ENCODE data around the gene OR2A14. TPM values are rescaled to one million over a fixed set of nuclear protein-coding genes. Genes with fewer than 3 reads are reported as not detected.

OR2A14 gene
- total and polyA plus RNA-seq, 2 donors (not counting 1 experiment from before 2014, with no cell fraction given), result not detected

DNA sequence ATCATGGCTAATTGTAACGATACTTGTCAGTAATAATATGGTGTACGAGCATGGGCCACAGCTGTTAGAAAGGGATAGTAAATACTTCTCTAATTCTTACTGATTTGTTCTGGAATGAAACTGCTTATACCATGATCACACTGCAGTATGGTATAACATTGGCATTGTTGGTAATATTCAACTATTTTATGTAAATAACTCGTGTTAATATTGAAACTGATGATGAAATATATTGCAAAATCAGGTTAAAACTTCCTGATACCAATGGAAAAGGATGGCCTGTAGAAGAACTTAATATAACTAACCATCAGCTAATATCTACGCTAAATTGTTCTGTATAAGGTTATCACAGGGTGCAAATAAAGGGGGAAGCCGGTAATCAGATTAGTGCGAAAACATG, 10.3 kb downstream of the OR2A14 start:
- intact Hi-C loops (cut with micrococcal nuclease), result no loop called here
- CTCF ChIA-PET, result no interaction called here

DNA sequence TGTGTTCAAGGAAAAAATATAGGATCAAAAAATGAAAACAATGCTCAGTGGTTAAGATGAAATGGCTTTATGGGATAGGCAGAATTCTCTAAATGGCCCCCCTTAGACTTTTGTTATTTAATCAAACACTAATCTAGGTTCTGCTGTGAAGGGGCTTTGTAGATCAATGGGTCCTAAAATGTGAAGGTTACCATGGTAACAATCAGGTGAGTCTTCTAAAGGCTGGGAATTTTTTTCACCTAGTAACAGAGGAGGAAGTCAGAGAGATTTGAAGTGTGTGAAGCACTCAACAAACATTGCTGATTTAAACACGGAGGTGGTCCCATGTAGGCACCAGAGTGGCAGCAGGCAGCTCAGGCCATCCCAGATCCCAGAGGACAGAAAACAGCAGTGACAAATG, 11.1 kb downstream of the OR2A14 start:
- Histone ChIP-seq H3K4me1 (ENCODE audit: control insufficient read depth in 2 of 2, insufficient read depth in 2 of 2, low read length in 2 of 2) (no peaks in the 10 kb centered on the region), H3K4me2 (replicated peaks; ENCODE audit: low read depth, low read length, poor library complexity, severe bottlenecking) (no peak overlapping the region), H2AFZ (ENCODE audit: insufficient read depth, low read depth, low read length, poor library complexity, severe bottlenecking) (no peak overlapping the region), H3K4me3 (ENCODE audit: control extremely low read depth in 1 of 5, extremely low read depth in 1 of 5, insufficient read depth in 1 of 5, low read depth in 2 of 5, low read length in 4 of 5) (no peak overlapping the region), H3K9me3 (ENCODE audit: control extremely low read depth in 1 of 3, control insufficient read depth in 2 of 3, insufficient read depth in 1 of 3, low read length in 2 of 3) (no peaks in the 10 kb centered on the region), H3K27me3 (replicated peaks in 1 of 4; ENCODE audit: control extremely low read depth in 1 of 4, control insufficient read depth in 3 of 4, insufficient read depth in 4 of 4, low read length in 3 of 4) (peaks cover 0 to 2% (median 0%) of the 10 kb centered on the region in 4 experiments), H3K27ac (ENCODE audit: low read length in 2 of 2) (no peak overlapping the region), H3K9ac (ENCODE audit: low read length) (no peak overlapping the region), H3K79me2 (ENCODE audit: control insufficient read depth, insufficient read depth, low read length) (no peaks in the 10 kb centered on the region), H4K20me1 (ENCODE audit: control insufficient read depth, insufficient read depth, low read length, poor library complexity, severe bottlenecking) (no peaks in the 10 kb centered on the region), H3K36me3 (replicated peaks in 1 of 2; ENCODE audit: control extremely low read depth in 1 of 2, control insufficient read depth in 1 of 2, extremely low read depth in 1 of 2, insufficient read depth in 2 of 2, low read length in 1 of 2) (no peaks in the 10 kb centered on the region)
- no peaks in the 10 kb centered on the region for H3K9me3 Mint-ChIP-seq (ENCODE audit: insufficient read depth)
- H3K4me1 Mint-ChIP-seq, result no peaks in the 10 kb centered on the region
- H3K27me3 Mint-ChIP-seq, result peaks cover 10% of the 10 kb centered on the region
- no peak overlapping the region for H3K4me3 Mint-ChIP-seq
- CTCF ChIA-PET, result no interaction called here
- POLR2A ChIA-PET, result no interaction called here
- no peak overlapping the region for H3K27ac Mint-ChIP-seq
- ATAC-seq (ENCODE audit: low read depth) (no peak), DNase-seq (no peak)
- intact Hi-C loops (cut with micrococcal nuclease), result no loop called here
- 100% methylated on average over 1 of the region's 1 CpG for WGBS (ENCODE audit: insufficient coverage)
- TF ChIP-seq EZH2 (IDR thresholded peaks at IDR 0.05; ENCODE audit: borderline replicate concordance, insufficient read depth, low read depth, low read length, poor library complexity, severe bottlenecking), result no peak
- TF ChIP-seq, protein P1, sequence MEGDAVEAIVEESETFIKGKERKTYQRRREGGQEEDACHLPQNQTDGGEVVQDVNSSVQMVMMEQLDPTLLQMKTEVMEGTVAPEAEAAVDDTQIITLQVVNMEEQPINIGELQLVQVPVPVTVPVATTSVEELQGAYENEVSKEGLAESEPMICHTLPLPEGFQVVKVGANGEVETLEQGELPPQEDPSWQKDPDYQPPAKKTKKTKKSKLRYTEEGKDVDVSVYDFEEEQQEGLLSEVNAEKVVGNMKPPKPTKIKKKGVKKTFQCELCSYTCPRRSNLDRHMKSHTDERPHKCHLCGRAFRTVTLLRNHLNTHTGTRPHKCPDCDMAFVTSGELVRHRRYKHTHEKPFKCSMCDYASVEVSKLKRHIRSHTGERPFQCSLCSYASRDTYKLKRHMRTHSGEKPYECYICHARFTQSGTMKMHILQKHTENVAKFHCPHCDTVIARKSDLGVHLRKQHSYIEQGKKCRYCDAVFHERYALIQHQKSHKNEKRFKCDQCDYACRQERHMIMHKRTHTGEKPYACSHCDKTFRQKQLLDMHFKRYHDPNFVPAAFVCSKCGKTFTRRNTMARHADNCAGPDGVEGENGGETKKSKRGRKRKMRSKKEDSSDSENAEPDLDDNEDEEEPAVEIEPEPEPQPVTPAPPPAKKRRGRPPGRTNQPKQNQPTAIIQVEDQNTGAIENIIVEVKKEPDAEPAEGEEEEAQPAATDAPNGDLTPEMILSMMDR (IDR thresholded peaks at IDR 0.05), result no peak

More for the DNA sequence above, 10.3 kb downstream of the OR2A14 start:
- no peaks in the 10 kb centered on the region for H3K9me3 Mint-ChIP-seq (ENCODE audit: insufficient read depth)
- POLR2A ChIA-PET, result no interaction called here
- Histone ChIP-seq H3K9ac (ENCODE audit: low read length) (no peak overlapping the region), H4K20me1 (ENCODE audit: control insufficient read depth, insufficient read depth, low read length, poor library complexity, severe bottlenecking) (no peaks in the 10 kb centered on the region), H2AFZ (ENCODE audit: insufficient read depth, low read depth, low read length, poor library complexity, severe bottlenecking) (no peak overlapping the region), H3K4me3 (ENCODE audit: control extremely low read depth in 1 of 5, extremely low read depth in 1 of 5, insufficient read depth in 1 of 5, low read depth in 2 of 5, low read length in 4 of 5) (no peak overlapping the region), H3K79me2 (ENCODE audit: control insufficient read depth, insufficient read depth, low read length) (no peaks in the 10 kb centered on the region), H3K4me1 (ENCODE audit: control insufficient read depth in 2 of 2, insufficient read depth in 2 of 2, low read length in 2 of 2) (no peaks in the 10 kb centered on the region), H3K4me2 (replicated peaks; ENCODE audit: low read depth, low read length, poor library complexity, severe bottlenecking) (no peak overlapping the region), H3K9me3 (ENCODE audit: control extremely low read depth in 1 of 3, control insufficient read depth in 2 of 3, insufficient read depth in 1 of 3, low read length in 2 of 3) (no peaks in the 10 kb centered on the region), H3K27me3 (replicated peaks in 1 of 4; ENCODE audit: control extremely low read depth in 1 of 4, control insufficient read depth in 3 of 4, insufficient read depth in 4 of 4, low read length in 3 of 4) (peaks cover 0 to 2% (median 0%) of the 10 kb centered on the region in 4 experiments), H3K27ac (ENCODE audit: low read length in 2 of 2) (no peak overlapping the region), H3K36me3 (replicated peaks in 1 of 2; ENCODE audit: control extremely low read depth in 1 of 2, control insufficient read depth in 1 of 2, extremely low read depth in 1 of 2, insufficient read depth in 2 of 2, low read length in 1 of 2) (no peaks in the 10 kb centered on the region)
- H3K27ac Mint-ChIP-seq, result no peak overlapping the region
- H3K4me3 Mint-ChIP-seq, result no peak overlapping the region
- DNase-seq, result no peak
- no peaks in the 10 kb centered on the region for H3K4me1 Mint-ChIP-seq
- no CpG with 5 or more reads among the region's 6 CpGs for WGBS (ENCODE audit: insufficient coverage)
- H3K27me3 Mint-ChIP-seq, result peaks cover 10% of the 10 kb centered on the region
- TF ChIP-seq EZH2 (IDR thresholded peaks at IDR 0.05; ENCODE audit: borderline replicate concordance, insufficient read depth, low read depth, low read length, poor library complexity, severe bottlenecking), result no peak
- TF ChIP-seq, protein P1 (IDR thresholded peaks at IDR 0.05), result no peak
- no peak for ATAC-seq (ENCODE audit: low read depth)
